GM19455 (cell line): ENCODE results near the gene RASSF10.

ENCODE experiments used
- ATAC-seq: cut with Tn5 transposase; IDR thresholded peaks from one replicate; pipeline ENCODE4 v1.9.1; 2021; ENCODE audit not compliant: unreplicated experiment

RASSF10 gene

GRCh38 chr11:13008625-13009475 is at the start of gene RASSF10:
RASSF10 (plus strand) TSS chr11:13009316; CDS start chr11:13009577, 261 bp downstream.
- no peak for ATAC-seq

GRCh38 chr11:12961615-12962014 is 47.5 kb upstream of the RASSF10 start:
- no peak for ATAC-seq

- ATAC-seq = no peak
These were observed 46.8 kb upstream of the RASSF10 start for GRCh38 chr11:12962306-12962705.

DNA sequence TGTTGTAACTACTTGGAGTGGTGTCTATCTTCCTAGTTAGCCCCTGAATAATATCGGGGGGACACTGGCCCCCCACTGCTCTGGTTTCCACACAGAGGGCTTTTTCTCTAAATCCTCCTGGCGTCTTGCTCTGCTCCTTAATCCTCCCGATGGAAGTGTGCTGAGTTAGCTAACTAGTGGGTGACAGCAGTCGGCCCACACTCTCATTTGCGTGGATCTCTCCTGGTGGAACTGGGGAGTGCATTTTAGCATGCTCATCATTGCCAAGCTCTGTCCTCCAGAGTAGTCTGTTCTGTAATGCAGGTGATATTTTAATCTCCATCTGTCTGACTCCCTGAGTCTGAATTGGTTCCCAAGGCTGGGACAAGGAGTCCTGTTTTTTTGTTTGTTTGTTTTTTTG is 46.1 kb upstream of the RASSF10 start:
- no peak for ATAC-seq

DNA sequence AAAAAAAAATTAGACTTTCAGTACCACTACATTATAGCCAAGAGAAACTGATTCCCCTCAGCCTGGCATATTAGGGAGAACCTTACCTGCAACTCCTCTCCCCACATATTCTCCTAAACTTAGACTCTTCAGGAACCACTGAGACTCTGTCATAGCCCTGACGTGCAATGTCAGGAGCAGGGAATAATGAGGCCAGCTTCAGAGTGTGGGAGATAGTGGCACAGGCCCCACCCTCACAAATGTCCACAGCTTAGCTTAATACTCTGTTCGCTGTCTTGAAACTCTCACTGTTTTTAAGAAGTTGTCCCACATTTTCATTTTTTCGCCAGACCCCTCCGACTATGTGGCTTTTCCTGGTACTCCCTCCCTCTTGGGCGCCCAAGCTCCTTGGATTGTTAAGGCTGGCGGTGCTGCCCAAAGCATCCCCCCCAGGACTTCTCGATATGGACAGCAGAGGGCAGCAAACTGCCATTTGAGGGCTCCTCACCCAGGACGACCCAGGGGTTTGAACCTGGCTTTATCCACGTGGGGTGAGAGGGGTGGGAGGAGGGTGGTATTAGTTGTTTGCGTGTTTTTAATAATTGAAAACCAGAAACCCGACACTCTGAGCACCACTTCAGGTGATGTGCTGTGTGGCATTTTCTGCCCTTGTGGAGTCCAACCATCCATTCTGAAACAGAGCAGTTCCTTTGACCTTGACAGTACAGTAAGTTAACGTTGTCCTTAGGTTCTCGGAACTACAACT is 45.2 kb upstream of the RASSF10 start:
- ATAC-seq = peak; percentile 83

GRCh38 chr11:12964650-12965049 is 44.5 kb upstream of the RASSF10 start:
- ATAC-seq = no peak

DNA sequence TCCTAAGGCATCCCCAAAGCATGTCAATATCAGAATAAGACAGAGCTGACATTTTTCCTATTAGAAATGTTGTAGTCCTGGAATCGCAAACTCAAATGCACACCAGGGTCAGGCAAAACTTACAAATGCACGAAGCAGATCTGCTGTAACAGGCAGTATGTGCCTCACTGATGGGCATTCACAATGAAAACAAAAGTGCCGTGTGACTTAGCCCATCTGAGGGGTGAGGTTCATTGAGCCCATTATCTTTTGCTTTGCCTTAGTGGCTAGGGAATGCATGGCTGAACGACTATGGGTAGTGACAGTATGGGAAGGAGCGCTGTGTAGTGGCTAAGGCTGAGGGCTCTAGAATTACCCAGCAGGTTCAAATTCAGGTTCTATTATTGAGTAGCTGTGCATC is 43.1 kb upstream of the RASSF10 start:
- ATAC-seq = no peak

GRCh38 chr11:12968101-12968500 is 41.0 kb upstream of the RASSF10 start:
- ATAC-seq = no peak

DNA sequence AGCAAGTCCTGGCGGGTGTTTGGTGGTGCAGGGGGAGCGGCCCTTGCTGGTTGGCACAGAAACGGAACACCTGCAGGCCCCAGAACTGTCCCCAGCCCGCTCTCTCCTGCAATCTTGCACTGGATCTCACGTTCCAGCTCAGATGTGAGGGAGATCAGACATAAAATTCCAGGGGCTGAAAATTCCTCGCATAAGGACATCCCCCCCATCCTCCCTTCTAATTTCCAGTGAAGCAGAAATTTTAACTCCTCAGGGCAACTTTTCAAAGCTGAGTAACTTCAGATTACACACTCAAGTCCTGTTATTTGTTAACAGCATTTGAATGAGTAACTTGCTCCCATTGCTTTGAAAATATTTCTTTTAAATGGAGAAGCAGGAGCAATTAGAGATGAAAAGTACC is 40.3 kb upstream of the RASSF10 start:
- ATAC-seq = no peak

- no peak for ATAC-seq
These were observed 37.2 kb upstream of the RASSF10 start for GRCh38 chr11:12971955-12972354.

- no peak for ATAC-seq
These were observed 35.5 kb upstream of the RASSF10 start for GRCh38 chr11:12973528-12974181.

- ATAC-seq = no peak
These were observed 33.9 kb upstream of the RASSF10 start for GRCh38 chr11:12975195-12975594.

- ATAC-seq = no peak
These were observed 29.0 kb upstream of the RASSF10 start for GRCh38 chr11:12979928-12980689.

DNA sequence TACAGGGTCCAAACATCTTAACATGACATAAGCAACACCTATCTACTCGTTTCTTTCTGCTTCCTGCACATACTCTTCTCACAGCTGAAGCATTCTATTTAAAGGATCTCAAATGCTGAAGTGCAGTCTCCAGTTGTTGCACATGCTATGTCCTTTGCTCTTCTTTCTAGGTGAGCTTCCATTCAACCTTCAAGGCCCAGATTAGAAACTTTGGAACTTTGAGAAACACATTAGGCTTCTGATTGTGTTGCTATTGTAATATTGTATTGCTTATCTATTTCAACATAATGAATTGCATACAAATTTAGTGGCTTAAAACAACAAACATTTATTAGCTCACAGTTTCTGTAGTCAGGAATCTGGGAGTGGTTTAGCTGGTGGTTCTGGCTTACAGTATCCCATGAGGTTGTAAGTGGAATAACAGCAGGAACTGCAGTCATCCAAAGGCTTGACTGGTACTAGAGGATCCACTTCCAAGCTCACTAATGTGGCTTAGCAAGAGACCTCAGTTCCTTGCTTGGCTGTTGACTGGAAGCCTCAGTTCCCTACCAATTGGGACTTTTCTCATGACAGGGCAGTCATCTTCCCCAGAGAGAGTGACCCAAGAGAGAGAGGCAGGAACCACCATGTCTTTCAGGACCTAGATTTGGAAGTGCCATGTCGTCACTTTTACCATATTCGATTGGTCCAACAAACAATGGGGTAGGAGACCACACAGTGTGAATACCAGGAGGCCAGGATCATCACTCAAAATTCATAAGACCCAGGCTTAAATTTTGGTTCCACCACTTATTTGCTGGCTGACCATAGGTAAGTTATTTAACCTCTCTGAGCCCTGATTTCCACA is 27.2 kb upstream of the RASSF10 start:
- ATAC-seq = no peak

- ATAC-seq = no peak
These were observed 25.8 kb upstream of the RASSF10 start for GRCh38 chr11:12983336-12983735.

GRCh38 chr11:12986194-12986898 is 22.8 kb upstream of the RASSF10 start:
- no peak for ATAC-seq

GRCh38 chr11:12989428-12990161 is 19.5 kb upstream of the RASSF10 start:
- no peak for ATAC-seq

- ATAC-seq = no peak
These were observed 19.0 kb upstream of the RASSF10 start for GRCh38 chr11:12990162-12990480.

DNA sequence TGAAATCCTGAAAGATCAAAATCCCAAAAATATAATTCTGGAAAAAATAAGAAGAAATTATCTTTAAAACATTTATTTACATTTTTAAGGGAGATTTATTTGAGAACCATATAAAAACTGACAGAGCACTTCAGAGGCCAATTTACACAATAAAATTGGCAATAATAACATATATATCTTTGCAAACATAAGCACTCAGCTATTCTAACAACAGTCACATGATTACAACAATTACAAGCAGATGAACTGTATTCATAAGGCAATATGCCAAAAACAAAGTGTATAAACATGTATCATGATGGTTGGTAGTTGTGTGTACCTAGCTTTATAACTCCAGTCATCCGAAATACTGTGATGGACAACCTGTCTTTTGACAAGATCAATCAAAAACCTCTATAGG is 17.7 kb upstream of the RASSF10 start:
- no peak for ATAC-seq
